Sigmoid colon (tissue), 4 donors: Measurements from ENCODE around the gene PLEKHG5.

Experiments
- CTCF ChIP-seq, 4 experiments: fragments of 450-650 bp in 3 of 4; fragments of 200-600 bp in 1 of 4; IDR thresholded peaks; one replicate each; pipeline ENCODE4 v1.5.1; 2016 to 2019; ENCODE audit warnings: antibody characterized with exemption in 4 of 4, mild to moderate bottlenecking in 3 of 4, moderate library complexity in 2 of 4
- EP300 ChIP-seq, 4 donors: sonication (generic); formaldehyde crosslinking; IDR thresholded peaks; one replicate each; pipeline ENCODE4 v1.6.1; 2017; ENCODE audit warnings: antibody characterized with exemption in 4 of 4
- POLR2A ChIP-seq, 2 donors: fragments of 450-650 bp; IDR thresholded peaks; one replicate each; pipeline ENCODE4 v1.6.1; 2016; ENCODE audit warnings: antibody characterized with exemption in 2 of 2, mild to moderate bottlenecking in 2 of 2, moderate library complexity in 2 of 2
- POLR2AphosphoS5 ChIP-seq, 4 donors: sonication (generic); formaldehyde crosslinking; IDR thresholded peaks; one replicate each; pipeline ENCODE4 v1.6.1; 2017; ENCODE audit warnings: antibody characterized with exemption in 4 of 4

- TF ChIP-seq POLR2AphosphoS5 (IDR thresholded peaks at IDR 0.05) (no peak), CTCF (IDR thresholded peaks at IDR 0.05) (no peak), EP300 (IDR thresholded peaks at IDR 0.05) (no peak), POLR2A (IDR thresholded peaks at IDR 0.05) (no peak)
Observed at GRCh38 chr1:6427441-6428390, 63.8 kb downstream of the PLEKHG5 start.
